ENCODE results near the gene ADGRV1.

ADGRV1 gene

GRCh38 chr5:91070761-91071550 is 512.4 kb downstream of the ADGRV1 start:
- no peak for DNase-seq (ENCODE audit: low read depth)

- peak; percentile 64 for DNase-seq (ENCODE audit: low read depth)
Measured at GRCh38 chr5:91072881-91073280, 514.3 kb downstream of the ADGRV1 start.

DNA sequence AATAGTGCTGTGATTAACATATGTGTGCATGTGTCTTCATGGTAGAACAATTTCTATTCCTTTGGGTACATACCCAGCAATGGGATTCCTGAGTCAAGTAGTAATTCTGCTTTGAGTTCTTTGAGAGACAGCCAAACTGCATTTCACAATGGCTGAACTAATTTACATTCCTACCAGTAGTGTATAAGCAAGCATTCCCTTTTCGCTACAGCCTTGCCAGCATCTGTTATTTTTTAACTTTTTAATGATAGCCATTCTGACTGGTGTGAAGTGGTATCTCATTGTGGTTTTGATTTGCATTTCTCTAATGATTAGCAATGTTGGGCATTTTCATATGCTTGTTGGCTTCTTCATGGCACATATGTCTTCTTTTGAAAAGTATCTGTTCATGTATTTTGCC is 516.0 kb downstream of the ADGRV1 start:
- peak; percentile 89 for DNase-seq (ENCODE audit: low read depth)

DNA sequence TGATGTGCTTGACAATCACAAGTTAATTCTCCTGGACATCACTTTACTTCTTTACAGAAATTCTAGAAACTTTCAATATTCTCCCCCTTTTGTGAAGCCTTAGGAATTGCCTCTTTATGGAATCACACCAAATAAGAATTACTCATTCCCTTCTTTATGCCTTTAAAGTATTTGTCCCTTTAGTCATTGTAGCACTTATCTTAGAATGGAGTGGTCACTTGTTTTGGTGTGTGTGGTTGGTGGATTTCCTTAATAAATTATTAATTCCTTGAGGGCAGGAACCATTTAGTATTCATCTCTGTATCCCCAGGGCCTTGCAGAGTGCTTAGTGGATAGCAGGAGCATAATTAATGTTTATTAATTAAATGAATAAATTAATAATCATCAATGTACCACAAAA is 517.5 kb downstream of the ADGRV1 start:
- DNase-seq (ENCODE audit: low read depth) = peak; percentile 25

GRCh38 chr5:91077623-91078022 is 519.0 kb downstream of the ADGRV1 start:
- no peak for DNase-seq (ENCODE audit: low read depth)

DNA sequence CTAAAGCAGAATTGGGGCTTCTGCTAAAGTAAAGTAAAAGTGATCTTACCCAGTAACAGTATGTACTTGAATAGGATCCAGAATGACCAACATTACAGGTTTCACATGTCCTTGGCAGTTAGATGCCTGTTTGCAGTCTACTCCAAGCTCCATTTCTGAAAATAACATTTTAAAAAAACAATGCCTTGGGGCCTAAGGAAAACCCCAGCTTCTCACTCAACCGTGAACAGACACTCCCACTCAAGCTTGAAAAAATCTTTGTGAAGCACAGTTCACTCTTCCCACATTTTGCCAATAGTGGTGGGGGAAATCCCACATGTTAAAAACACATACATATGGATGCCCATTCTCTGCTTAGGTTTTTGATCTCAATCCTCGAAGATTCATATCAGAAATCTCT is 520.4 kb downstream of the ADGRV1 start:
- DNase-seq (ENCODE audit: low read depth) = no peak

GRCh38 chr5:91089758-91090157 is 531.2 kb downstream of the ADGRV1 start:
- no peak for DNase-seq (ENCODE audit: low read depth)

- no peak for DNase-seq (ENCODE audit: low read depth)
Measured at GRCh38 chr5:91090995-91091394, 532.4 kb downstream of the ADGRV1 start.

- no peak for DNase-seq (ENCODE audit: low read depth)
Measured at GRCh38 chr5:91091471-91092234, 533.1 kb downstream of the ADGRV1 start.

GRCh38 chr5:91092859-91093783 is 534.5 kb downstream of the ADGRV1 start:
- no peak for DNase-seq (ENCODE audit: low read depth)

DNA sequence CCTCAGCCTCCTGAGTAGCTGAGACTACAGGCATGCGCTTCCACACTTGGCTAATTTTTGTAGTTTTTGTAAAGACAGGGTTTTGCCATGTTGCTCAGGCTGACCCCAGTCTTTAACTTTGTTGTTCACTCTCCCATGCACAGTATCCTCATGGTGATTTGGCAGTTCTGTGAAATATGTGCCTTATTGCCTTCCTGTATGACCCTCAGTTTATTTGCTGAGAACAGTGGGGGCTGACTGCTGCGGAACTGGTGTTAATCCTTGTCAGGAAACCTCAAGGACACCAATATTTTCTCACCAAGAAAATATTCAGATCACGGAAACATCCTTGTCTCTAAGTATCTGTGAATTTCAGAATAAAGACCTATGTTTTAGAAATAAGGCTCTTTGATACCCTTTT is 536.7 kb downstream of the ADGRV1 start:
- no peak for DNase-seq (ENCODE audit: low read depth)

DNA sequence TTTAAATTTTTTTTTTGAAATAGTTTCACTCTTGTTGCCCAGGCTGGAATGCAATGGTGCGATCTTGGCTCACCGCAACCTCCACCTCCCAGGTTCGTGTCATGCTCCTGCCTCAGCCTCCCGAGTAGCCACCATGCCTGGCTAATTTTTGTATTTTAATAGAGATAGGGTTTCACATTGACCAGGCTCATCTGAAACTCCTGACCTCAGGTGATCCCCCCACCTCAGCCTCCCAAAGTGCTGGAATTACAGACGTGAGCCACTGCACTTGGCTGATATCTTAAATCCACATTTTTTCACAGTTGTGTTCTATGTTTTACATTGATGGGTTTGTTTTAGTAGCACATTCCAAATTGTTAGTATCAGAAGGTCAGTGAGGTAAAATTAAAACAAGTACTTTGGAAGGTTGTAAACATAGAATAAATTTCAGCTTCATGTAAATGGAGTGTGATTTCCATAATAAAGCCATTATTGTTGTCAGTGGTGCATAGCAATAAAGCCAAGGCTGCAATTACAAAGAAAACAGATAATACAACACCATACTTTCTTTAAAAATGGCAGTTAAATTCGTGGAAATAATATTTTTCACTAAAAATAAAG is 537.3 kb downstream of the ADGRV1 start:
- no peak for DNase-seq (ENCODE audit: low read depth)

DNA sequence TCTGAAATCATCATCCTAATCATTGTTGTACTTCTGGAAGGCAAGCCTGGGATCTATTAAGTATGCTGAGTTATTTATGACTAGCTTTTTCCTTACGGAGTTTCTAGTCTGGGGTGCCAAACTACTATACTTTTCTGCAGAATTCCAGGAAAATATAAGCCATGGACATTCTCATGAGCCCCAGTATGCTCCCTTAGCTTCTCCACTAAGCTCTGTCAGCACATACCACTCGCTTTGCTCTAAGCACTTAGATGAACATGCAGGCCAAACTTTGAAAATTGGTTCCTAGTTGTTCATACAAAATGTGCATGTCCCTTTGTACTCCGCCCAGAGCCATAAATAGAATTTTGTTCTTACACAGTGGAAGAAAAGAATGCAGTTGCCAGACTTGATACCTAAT is 539.9 kb downstream of the ADGRV1 start:
- peak; percentile 9 for DNase-seq (ENCODE audit: low read depth)

DNA sequence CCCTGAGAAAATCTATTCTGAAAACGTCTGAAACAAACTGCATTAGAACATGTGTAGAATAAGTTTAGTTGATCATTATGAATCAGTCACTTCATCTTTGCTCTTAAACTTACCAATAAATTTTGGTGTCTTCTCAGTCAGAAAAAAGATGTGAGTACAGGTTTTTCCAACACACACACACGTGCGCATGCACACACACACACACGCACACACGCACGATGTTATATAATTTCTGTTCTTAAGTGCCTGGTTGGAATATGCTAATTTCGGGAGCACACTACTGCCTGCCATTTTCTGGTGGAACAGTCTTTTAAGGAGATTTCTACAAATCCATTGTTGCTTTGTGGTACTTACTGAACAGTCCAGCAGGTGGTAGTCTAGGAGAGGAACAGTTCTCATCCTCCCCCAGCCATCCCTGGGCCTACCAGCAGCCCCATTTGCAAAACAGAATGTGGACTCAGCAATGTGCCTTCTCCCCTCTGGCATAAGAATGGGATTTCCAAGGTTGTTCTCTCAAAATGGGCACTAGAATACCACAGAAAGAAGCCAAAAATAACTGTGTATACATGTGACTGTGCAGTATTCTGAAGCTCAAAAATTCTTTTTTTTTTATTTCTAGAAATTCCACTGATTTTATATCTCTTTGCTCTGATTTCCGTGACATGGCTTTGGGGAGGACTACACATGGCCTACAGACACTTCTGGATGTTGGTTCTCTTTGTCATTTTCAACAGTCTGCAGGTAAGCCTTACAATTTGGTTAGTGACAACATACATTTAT is 543.2 kb downstream of the ADGRV1 start:
- DNase-seq (ENCODE audit: low read depth) = peak; percentile 83

DNA sequence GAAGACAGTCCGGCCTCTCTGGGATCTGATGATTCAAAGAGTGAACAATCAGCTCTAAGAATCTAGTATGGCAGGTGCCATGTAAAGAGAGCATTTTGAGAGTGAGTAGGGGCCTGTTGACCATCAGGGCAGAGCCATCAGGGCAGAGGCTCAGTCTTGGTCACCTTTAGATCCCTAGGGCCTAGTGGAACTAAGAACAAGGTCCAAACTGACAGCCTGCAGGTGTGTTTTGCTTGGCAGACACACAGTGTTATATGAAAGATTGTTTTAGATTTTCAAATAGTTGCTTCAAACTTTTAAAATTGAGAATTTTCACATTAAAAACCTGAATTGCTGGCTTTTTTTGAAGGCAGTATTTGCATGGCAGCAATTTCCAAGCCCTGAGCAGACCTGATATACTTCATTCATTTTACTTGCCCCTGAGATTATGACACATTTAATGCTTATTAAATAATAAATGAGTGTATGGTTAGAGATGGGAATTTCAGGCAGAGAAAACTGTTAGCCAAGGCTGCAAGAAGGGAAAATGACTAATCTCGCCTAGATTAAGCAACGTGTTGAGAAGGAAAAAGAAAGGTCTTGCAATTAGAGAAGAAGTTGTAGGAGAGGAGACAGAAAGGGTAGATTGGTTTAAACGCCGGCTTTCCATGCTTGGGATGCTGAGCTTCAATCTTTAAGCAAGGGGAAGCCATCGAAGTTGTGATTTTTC is 544.9 kb downstream of the ADGRV1 start:
- DNase-seq (ENCODE audit: low read depth) = no peak

DNA sequence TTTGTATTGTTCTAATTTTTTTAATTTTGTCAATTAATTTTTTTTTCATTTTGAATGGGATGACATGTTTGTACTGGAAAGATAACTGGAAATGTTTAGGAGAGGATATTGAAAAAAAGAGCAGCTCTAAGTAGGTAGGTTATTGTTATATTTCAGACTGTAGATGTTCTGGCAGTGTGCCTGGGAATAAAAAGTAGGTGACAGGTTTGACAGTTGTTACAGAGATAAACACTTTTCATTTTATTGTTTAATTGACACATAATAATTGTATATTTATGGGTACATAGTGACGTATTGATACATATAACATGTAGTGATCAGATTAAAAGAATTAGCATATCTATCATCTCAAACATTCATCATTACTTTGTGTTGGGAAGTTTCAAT is 545.5 kb downstream of the ADGRV1 start:
- DNase-seq (ENCODE audit: low read depth) = no peak

DNA sequence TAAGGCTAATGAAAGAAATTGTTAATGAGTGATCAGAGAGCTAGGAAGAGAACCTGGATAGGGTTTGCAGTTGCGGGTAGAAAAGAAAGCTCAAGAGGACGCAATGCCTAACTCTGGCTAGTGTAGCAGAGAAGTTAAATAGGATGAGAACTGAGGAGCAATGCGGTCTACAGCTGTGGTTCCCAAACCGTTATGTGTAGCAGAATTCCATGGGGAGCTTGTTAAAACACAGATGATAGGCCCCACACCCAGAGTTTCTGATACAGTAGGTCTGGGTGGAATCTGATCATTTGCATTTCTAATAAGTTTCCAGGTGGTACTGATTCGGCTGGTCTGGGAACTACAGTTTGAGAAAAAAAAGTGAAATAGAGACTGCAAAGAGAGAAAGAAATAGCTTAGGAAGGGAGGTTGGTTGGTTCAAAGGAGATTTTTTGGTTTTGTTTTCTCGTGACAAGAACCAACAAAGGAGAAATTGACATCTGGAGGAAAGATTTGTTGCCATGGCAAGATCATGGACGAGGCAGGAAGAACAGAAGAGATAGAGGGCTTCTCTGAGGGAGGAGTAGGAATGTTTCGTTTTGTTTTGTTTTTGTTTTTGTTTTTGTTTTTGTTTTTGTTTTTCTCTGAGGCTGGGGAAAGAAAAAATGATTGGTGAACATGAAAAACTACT is 548.4 kb downstream of the ADGRV1 start:
- DNase-seq (ENCODE audit: low read depth) = no peak

DNA sequence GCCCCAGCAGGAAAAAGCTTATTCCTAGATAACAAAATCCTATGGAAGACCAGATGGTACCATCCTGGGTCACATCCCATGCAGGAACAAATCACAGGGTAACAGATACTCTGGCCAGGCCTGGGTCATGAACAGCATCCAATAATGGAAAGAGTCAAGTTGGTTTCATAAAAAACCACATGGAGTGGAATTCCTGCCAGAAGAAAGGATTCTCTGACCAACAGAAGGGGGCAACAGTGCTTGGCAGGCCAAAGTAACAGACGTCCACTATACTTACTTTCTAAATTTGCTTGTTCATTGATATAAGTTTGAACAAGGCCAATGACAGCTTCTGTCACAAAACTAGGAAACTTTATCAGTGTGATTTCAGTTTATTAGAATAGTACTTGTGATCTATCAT is 551.0 kb downstream of the ADGRV1 start:
- no peak for DNase-seq (ENCODE audit: low read depth)

DNA sequence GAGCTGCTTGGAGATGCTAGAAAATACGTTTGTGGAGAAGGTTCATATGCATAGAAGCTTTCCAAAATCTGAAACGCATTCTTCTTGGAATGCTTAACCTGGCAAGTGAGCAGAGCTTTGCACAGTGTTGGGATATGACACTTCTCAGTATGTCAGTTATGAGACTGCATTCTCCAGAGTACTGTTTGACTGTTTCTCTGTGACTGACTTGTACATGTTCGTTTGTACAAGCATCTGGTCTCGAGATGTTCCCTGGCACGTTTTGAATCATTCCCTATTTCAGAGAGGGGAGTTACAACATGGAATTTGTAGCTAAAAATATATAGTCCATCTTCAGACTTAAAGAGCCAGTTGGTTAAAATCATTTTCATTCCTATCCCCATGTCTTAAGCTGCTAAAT is 552.1 kb downstream of the ADGRV1 start:
- peak; percentile 78 for DNase-seq (ENCODE audit: low read depth)

Measured in EH (cell line).